WTC11 (cell line): ENCODE data around the gene ACBD6. TPM values are rescaled to one million over a fixed set of nuclear protein-coding genes. Genes with fewer than 3 reads are reported as not detected.

Experiments
- ATAC-seq: fragments of 200-7000 bp; cut with Tn5 transposase; 2 replicates; pipeline ENCODE4 v1.10.0; 2021; ENCODE audit warnings: mild to moderate bottlenecking, moderate library complexity
- CTCF ChIA-PET: fragments of 300-600 bp; sonication (Branson Sonifier 250); formaldehyde crosslinking; loops from one replicate; lab custom pipeline; 2021; ENCODE audit warnings: antibody characterized with exemption; lab: Charles Lee
- POLR2A ChIA-PET: fragments of 350-600 bp; sonication (Branson Sonifier 250); formaldehyde crosslinking; loops from one replicate; lab custom pipeline; 2021; ENCODE audit warnings: antibody characterized with exemption; lab: Charles Lee
- DNase-seq: peaks from one replicate; pipeline ENCODE4 v3.0.0; 2021; ENCODE audit warnings: low spot score
- H3K27ac Mint-ChIP-seq: 2 replicates; pipeline ENCODE4 v1.8.0; 2021; ENCODE audit warnings: mixed read lengths
- H3K27me3 Mint-ChIP-seq: 2 replicates; pipeline ENCODE4 v1.8.0; 2021; ENCODE audit warnings: low read depth, mild to moderate bottlenecking, moderate library complexity, mixed read lengths
- H3K36me3 Mint-ChIP-seq: 2 replicates; pipeline ENCODE4 v1.8.0; 2021; ENCODE audit warnings: mixed read lengths
- H3K4me1 Mint-ChIP-seq: 2 replicates; pipeline ENCODE4 v1.8.0; 2022; ENCODE audit warnings: mixed read lengths
- H3K4me3 Mint-ChIP-seq: 2 replicates; pipeline ENCODE4 v1.8.0; 2021; ENCODE audit warnings: mild to moderate bottlenecking, moderate library complexity, mixed read lengths
- H3K9me3 Mint-ChIP-seq: 2 replicates; pipeline ENCODE4 v1.8.0; 2021; ENCODE audit warnings: mixed read lengths
- CBFB ChIP-seq: sonication (generic); formaldehyde crosslinking; IDR thresholded peaks from 2 replicates; pipeline ENCODE4 v1.8.1; 2022; ENCODE audit warnings: mild to moderate bottlenecking, low read depth, missing genetic modification reagents
- EMX1 ChIP-seq: fragments of 250-450 bp; sonication (Bioruptor Pico); IDR thresholded peaks from 2 replicates; pipeline ENCODE4 v1.8.0; 2021; ENCODE audit warnings: mild to moderate bottlenecking
- FOXP1 ChIP-seq: sonication (generic); formaldehyde crosslinking; IDR thresholded peaks from 2 replicates; pipeline ENCODE4 v1.8.0; 2022; ENCODE audit warnings: missing genetic modification reagents, mild to moderate bottlenecking, moderate library complexity, borderline replicate concordance
- IRF2 ChIP-seq: sonication (generic); formaldehyde crosslinking; IDR thresholded peaks from 2 replicates; pipeline ENCODE4 v1.8.0; 2022; ENCODE audit warnings: low read depth, missing genetic modification reagents, borderline replicate concordance
- JAZF1 ChIP-seq: fragments of 250-450 bp; sonication (Bioruptor Pico); IDR thresholded peaks from 2 replicates; pipeline ENCODE4 v1.9.0; 2021; ENCODE audit warnings: moderate library complexity, mild to moderate bottlenecking, inconsistent platforms
- NR2C2 ChIP-seq: sonication (generic); formaldehyde crosslinking; IDR thresholded peaks from 2 replicates; pipeline ENCODE4 v1.8.0; 2022; ENCODE audit warnings: mild to moderate bottlenecking, missing genetic modification reagents
- PREB ChIP-seq: sonication (generic); formaldehyde crosslinking; IDR thresholded peaks from 2 replicates; pipeline ENCODE4 v1.8.1; 2022; ENCODE audit warnings: mild to moderate bottlenecking, missing genetic modification reagents, moderate library complexity, borderline replicate concordance
- RORB ChIP-seq: fragments of 250-450 bp; sonication (Bioruptor Pico); IDR thresholded peaks from 2 replicates; pipeline ENCODE4 v1.9.0; 2021; ENCODE audit warnings: mild to moderate bottlenecking
- SMAD3 ChIP-seq: sonication (generic); formaldehyde crosslinking; IDR thresholded peaks from 2 replicates; pipeline ENCODE4 v1.8.0; 2022; ENCODE audit warnings: missing genetic modification reagents, mild to moderate bottlenecking, borderline replicate concordance
- SMAD4 ChIP-seq: sonication (generic); formaldehyde crosslinking; IDR thresholded peaks from 2 replicates; pipeline ENCODE4 v1.8.0; 2022; ENCODE audit warnings: mild to moderate bottlenecking, missing genetic modification reagents
- ZBTB43 ChIP-seq: sonication (generic); formaldehyde crosslinking; IDR thresholded peaks from 2 replicates; pipeline ENCODE4 v1.8.1; 2023; ENCODE audit warnings: mild to moderate bottlenecking, missing genetic modification reagents
- ZNF281 ChIP-seq: sonication (generic); formaldehyde crosslinking; IDR thresholded peaks from 2 replicates; pipeline ENCODE4 v1.8.0; 2023; ENCODE audit warnings: mild to moderate bottlenecking, missing genetic modification reagents
- ZNF416 ChIP-seq: fragments of 250-450 bp; sonication (Bioruptor Pico); IDR thresholded peaks from 2 replicates; pipeline ENCODE4 v1.9.0; 2021; ENCODE audit warnings: mild to moderate bottlenecking, inconsistent platforms
- ZNF423 ChIP-seq: fragments of 250-450 bp; sonication (Bioruptor Pico); IDR thresholded peaks from 2 replicates; pipeline ENCODE4 v2.1.2; 2022; ENCODE audit warnings: mild to moderate bottlenecking, moderate library complexity
- total RNA-seq: library from RNA; stranded (reverse); gene quantifications from 3 replicates; pipeline ENCODE4 v1.2.3, GENCODE V29; 2021
- TF ChIP-seq, protein P1 (sequence below): sonication (generic); formaldehyde crosslinking; IDR thresholded peaks from 2 replicates; pipeline ENCODE4 v1.8.1; 2022; ENCODE audit warnings: mild to moderate bottlenecking, moderate library complexity, missing genetic modification reagents
- TF ChIP-seq, protein P2 (sequence below): fragments of 250-450 bp; sonication (Bioruptor Pico); IDR thresholded peaks from 2 replicates; pipeline ENCODE4 v1.9.0; 2021; ENCODE audit warnings: mild to moderate bottlenecking, borderline replicate concordance
- TF ChIP-seq, protein P3 (sequence below): sonication (generic); formaldehyde crosslinking; IDR thresholded peaks from 2 replicates; pipeline ENCODE4 v1.8.0; 2022; ENCODE audit warnings: mild to moderate bottlenecking, missing genetic modification reagents

Gene ACBD6
- total RNA-seq, 1 experiment from 2014 or later, result 53.5 TPM

GRCh38 chr1:180311011-180311730, 191.2 kb downstream of the ACBD6 start (continued):
- TF ChIP-seq SMAD4 (CRISPR knock-in tag), result no peak
- no peak for TF ChIP-seq ZBTB43 (CRISPR knock-in tag)
- TF ChIP-seq FOXP1, result no peak
- TF ChIP-seq CBFB (CRISPR knock-in tag), result no peak
- no peak for TF ChIP-seq SMAD3 (CRISPR knock-in tag)

DNA sequence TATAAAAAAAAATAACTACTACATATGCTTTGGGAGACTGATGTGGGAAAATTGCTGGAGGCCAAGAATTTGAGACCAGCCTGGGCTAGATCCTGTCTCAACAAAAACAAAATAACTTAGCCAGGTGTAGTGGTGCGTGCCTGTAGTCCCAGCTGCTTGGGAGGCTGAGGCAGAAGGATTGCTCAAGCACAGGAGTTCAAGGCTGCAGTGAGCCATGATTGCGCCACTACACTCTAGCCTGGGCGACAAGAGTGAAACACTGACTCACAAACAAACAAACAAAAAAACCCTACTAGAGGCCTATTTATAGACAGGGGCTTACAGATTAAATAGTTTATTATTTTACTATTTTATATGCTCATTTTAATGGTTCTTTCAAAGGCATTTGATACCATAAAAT, 192.3 kb downstream of the ACBD6 start:
- DNase-seq, result no peak
- CTCF ChIA-PET, result interaction anchor here (0.8 kb wide), 1 partner anchor 122 kb away, joined by 3 read pairs; no protein-coding TSS in a partner anchor
- Mint-ChIP-seq H3K27ac (no peak overlapping the region), H3K4me3 (no peak overlapping the region), H3K4me1 (peaks cover 11% of the 10 kb centered on the region), H3K36me3 (no peaks in the 10 kb centered on the region), H3K9me3 (peaks cover 13% of the 10 kb centered on the region), H3K27me3 (no peaks in the 10 kb centered on the region)
- POLR2A ChIA-PET, result no interaction called here
- no peak for TF ChIP-seq JAZF1 (CRISPR knock-in tag)
- TF ChIP-seq ZNF416 (CRISPR knock-in tag), result no peak
- TF ChIP-seq RORB (CRISPR knock-in tag), result no peak
- no peak for TF ChIP-seq ZNF423
- TF ChIP-seq NR2C2 (CRISPR knock-in tag), result no peak
- TF ChIP-seq, protein P1, sequence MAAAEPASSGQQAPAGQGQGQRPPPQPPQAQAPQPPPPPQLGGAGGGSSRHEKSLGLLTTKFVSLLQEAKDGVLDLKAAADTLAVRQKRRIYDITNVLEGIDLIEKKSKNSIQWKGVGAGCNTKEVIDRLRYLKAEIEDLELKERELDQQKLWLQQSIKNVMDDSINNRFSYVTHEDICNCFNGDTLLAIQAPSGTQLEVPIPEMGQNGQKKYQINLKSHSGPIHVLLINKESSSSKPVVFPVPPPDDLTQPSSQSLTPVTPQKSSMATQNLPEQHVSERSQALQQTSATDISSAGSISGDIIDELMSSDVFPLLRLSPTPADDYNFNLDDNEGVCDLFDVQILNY (CRISPR knock-in tag), result no peak
- TF ChIP-seq, protein P2, sequence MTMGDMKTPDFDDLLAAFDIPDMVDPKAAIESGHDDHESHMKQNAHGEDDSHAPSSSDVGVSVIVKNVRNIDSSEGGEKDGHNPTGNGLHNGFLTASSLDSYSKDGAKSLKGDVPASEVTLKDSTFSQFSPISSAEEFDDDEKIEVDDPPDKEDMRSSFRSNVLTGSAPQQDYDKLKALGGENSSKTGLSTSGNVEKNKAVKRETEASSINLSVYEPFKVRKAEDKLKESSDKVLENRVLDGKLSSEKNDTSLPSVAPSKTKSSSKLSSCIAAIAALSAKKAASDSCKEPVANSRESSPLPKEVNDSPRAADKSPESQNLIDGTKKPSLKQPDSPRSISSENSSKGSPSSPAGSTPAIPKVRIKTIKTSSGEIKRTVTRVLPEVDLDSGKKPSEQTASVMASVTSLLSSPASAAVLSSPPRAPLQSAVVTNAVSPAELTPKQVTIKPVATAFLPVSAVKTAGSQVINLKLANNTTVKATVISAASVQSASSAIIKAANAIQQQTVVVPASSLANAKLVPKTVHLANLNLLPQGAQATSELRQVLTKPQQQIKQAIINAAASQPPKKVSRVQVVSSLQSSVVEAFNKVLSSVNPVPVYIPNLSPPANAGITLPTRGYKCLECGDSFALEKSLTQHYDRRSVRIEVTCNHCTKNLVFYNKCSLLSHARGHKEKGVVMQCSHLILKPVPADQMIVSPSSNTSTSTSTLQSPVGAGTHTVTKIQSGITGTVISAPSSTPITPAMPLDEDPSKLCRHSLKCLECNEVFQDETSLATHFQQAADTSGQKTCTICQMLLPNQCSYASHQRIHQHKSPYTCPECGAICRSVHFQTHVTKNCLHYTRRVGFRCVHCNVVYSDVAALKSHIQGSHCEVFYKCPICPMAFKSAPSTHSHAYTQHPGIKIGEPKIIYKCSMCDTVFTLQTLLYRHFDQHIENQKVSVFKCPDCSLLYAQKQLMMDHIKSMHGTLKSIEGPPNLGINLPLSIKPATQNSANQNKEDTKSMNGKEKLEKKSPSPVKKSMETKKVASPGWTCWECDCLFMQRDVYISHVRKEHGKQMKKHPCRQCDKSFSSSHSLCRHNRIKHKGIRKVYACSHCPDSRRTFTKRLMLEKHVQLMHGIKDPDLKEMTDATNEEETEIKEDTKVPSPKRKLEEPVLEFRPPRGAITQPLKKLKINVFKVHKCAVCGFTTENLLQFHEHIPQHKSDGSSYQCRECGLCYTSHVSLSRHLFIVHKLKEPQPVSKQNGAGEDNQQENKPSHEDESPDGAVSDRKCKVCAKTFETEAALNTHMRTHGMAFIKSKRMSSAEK (CRISPR knock-in tag), result no peak
- TF ChIP-seq IRF2, result no peak
- TF ChIP-seq EMX1 (CRISPR knock-in tag), result no peak
- TF ChIP-seq, protein P3, sequence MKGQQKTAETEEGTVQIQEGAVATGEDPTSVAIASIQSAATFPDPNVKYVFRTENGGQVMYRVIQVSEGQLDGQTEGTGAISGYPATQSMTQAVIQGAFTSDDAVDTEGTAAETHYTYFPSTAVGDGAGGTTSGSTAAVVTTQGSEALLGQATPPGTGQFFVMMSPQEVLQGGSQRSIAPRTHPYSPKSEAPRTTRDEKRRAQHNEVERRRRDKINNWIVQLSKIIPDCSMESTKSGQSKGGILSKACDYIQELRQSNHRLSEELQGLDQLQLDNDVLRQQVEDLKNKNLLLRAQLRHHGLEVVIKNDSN (CRISPR knock-in tag), result no peak
- no peak for TF ChIP-seq ZNF281 (CRISPR knock-in tag)
- no peak for TF ChIP-seq PREB (CRISPR knock-in tag)
- no peak for ATAC-seq
